GM10266 (cell line): Measurements from ENCODE around the gene NTF3.

ENCODE experiments used
- DNase-seq: peaks from one replicate; pipeline ENCODE4 v3.0.0; 2012; ENCODE audit errors: extremely low spot score
- CTCF ChIP-seq: IDR thresholded peaks from 2 replicates; pipeline ENCODE4 v1.5.1; 2012; ENCODE audit warnings: mild to moderate bottlenecking, low read depth; ENCODE audit not compliant: control insufficient read depth, insufficient read depth; ENCODE audit errors: missing control alignments

NTF3 gene

GRCh38 chr12:5470703-5471102 is 38.8 kb downstream of the NTF3 start:
- no peak for DNase-seq
- TF ChIP-seq CTCF = no peak

- TF ChIP-seq CTCF = no peak
- no peak for DNase-seq
These were observed 41.3 kb downstream of the NTF3 start for GRCh38 chr12:5473076-5473782.

- TF ChIP-seq CTCF = no peak
- DNase-seq = no peak
These were observed 41.8 kb downstream of the NTF3 start for GRCh38 chr12:5473783-5474116.

- no peak for TF ChIP-seq CTCF
These were observed 44.4 kb downstream of the NTF3 start for GRCh38 chr12:5476356-5476755.

GRCh38 chr12:5478081-5478706 is 46.3 kb downstream of the NTF3 start:
- no peak for DNase-seq

More at GRCh38 chr12:5476356-5476755, 44.4 kb downstream of the NTF3 start:
- DNase-seq = no peak

GRCh38 chr12:5479761-5480160 is 47.9 kb downstream of the NTF3 start:
- TF ChIP-seq CTCF = no peak
- no peak for DNase-seq

More at GRCh38 chr12:5478081-5478706, 46.3 kb downstream of the NTF3 start:
- TF ChIP-seq CTCF = no peak

- TF ChIP-seq CTCF = no peak
- no peak for DNase-seq
These were observed 48.5 kb downstream of the NTF3 start for GRCh38 chr12:5480218-5480937.
